GM19099 (cell line): ENCODE measurements around the gene KRT4.

Source experiments
- POLR2A ChIP-seq: IDR thresholded peaks from 3 replicates; pipeline ENCODE4 v1.6.1; 2011; ENCODE audit warnings: low read depth; ENCODE audit not compliant: insufficient read length; ENCODE audit errors: extremely low read depth

Gene KRT4

DNA sequence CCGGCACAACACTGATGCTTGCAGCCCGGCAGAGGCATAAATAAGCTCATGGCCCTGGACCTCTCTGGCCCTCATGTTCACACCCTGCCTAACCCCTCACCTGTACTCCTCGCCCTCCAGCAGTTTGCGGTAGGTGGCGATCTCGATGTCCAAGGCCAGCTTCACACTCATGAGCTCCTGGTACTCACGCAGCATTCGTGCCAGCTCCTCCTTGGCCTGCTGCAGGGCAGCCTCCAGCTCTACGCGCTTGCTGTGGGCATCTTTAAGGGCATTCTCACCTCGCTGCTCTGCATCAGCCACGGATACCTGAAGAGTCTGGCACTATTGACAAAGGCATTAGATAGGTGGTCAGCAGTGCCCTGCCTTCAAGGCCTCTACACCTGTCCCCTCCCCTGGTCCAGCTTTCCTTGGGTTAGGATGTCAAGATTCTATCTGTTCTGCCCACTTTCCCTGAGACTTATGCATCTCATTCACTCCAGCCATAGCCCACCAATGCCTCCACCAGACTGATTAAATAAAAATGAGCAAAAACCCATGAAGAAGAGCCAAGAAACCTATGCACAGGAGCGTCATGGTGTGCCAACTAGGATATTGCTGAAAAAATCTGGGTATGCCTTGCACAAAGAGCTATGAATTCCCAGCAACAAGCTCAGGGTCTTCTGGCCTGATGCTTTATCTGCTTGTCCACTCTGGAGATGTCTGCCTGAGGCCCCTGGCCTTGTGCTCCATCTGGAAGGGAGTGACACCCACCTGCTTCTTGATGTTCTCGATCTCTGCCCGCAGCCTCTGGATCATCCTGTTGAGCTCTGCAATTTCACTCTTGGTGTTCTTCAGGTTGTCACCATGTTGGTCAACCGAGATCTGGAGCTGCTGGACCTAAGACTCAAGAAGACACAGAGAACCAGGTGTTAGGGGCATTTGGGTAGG, 6.1 kb downstream of the KRT4 start:
- TF ChIP-seq POLR2A: no peak

DNA sequence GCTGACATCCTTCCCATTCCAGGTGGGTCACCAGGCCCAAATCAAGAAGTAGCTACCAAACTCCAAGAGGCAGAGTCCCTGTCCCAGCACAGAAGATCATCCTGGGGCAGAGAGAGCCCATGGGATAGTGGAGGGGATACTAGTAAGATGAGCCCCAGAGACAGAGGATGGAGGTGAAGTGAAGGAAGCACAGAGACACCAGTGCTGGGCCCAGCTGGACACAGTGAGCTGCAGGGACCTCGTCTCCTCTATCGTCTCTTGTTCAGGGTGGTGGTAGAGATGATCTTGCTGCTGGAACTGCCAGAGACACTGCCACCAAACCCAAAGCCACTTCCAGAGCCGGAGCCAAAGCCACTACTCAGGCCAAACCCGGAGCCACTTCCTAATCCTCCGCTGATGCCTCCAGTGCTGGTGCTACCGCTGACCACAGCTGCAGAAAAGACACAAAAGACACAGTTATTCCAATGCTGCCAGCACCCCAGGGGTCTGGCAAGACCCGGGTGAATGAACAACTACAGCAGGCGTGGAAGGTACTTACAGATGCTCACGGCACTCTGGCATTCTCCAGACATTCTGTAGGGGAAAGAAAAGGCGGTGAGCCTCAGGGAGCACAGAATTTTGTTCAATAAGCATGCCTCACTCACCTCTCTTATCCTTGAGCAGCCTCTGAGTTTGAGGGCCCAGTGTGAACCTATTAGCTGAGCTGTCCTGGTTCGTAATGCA, 6.9 kb downstream of the KRT4 start:
- TF ChIP-seq POLR2A: no peak

DNA sequence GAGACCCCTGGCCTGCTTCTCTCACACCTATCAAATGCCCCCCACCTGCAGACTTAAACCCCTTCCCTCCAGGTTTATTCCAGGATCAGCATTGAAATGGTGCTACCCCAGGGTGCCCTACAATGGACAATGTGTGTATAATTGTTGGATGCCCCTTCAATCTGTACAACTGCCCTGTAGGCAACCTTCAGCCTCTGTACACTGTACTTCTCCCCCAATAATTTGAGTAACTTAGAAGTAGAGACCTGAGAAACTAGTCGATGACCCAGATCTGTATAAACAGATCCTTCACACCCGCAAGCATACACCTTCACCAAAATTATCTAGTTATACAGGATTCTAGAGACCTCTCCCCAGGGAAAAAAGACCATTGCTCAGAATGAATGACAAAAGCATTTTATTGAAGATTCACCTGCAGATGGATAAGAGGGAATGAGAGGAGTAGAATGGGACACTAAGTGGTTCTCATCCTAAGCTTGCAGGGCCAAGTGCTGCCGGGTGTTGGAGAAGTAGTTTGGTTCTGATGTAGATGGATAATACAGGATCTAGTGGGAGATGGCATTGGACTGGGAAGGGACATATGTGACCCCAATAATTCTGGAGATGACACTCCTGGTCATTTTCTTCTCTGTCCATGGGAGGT, 7.6 kb downstream of the KRT4 start:
- no peak for TF ChIP-seq POLR2A

DNA sequence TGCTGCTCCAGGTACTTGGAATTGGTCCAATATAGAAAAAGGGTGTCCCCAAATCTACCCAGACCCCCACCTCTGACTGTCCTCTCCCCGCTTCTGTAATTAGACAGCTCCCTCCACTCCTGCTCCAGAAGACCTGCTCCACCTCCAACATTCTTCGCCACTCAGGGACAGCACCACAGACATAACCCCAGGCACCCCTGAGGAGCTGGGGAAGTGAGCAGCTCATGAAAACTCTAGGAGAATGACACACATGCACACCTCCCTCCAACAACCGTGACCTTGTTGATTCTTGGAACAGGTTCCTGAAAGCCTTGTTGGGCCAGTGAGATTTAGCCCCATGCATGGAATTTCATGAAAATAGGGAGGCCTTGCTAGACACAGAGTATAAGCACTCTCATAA, 8.2 kb downstream of the KRT4 start:
- TF ChIP-seq POLR2A: no peak

DNA sequence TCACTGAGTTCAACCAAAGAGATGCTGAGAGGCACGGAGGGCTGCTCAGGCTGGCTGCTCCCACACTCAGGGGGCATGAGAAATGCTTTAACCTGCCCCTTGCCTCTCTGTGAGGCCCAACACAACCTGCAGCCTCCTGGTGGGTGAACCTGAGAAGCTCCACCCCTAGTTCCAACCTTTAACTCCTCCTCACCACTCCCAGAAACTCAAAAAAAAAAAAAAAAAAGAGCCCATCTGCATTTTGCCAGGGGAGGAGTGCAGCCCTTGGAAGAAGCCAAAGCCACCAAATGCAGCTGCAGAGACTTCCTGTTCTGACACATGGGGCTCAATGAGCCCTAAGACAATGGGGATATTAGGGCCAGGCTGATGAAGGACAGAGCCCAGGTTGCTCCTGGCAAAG, 8.9 kb downstream of the KRT4 start:
- no peak for TF ChIP-seq POLR2A

DNA sequence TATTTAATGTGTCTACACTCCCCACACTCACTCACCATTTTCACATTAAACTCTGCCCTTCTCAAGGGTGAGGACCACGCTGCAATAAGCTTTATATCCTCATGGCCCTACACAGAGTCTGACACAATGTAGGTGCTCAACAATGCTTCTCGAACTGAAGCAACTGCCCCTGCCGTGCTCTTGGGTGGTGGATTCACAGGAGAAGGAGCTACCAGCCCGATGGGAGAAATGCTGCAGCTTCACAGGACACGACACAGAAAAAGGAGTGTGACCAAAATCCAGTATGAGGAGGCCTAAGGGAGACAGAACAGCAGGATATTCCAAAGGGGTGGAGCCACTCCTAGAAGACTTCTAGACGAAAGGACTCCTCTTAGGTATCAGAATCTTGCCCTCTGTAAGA, 11.5 kb downstream of the KRT4 start:
- TF ChIP-seq POLR2A: no peak

DNA sequence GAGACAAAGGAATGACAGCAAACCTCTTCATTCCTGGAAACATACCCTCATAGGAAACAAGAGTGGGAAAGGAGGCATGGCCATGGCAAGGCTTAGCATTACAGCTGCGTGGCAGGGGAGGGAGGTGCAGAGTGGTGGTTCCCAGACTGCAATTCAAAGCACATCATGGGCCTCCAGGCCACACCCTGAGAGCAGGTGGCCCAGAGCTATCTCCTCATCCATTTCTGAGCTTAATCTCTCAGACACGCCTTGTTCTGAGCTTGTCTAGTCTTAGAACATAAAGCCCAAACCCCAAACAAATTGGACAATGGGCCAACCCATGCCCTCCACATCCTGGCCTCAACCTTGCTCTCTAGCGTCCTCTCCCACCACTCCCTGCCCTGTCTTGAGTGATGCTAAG, 12.1 kb downstream of the KRT4 start:
- no peak for TF ChIP-seq POLR2A

DNA sequence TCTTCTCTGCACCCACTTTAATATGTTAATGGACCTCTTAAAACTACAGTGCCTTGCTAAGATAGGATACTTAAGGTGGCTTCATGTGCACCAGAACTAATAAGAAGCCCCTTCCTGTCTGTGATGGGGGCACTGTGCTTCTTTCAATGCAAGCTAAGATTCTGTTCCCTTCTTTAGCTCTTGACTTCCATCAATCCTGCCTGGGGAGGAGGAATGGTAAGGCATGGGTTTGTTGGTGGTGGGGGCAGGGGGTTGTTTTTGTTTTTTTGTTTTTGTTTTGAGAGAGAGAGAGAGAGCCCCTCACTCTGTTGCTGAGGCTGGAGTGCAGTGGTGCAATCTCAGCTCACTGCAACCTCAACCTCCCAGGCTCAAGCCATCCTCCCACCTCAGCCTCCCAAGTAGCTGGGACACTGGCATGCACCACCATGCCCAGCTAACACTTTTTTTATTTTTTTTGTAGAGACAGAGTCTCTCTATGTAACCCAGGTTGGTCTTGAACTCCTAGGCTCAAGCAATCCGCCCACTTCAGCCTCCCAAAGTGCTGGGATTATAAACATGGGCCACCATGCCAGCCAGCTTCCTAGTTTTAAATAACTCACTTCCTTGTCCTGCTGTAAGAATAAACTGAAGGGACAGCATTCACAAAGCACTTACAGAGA, 13.5 kb downstream of the KRT4 start:
- TF ChIP-seq POLR2A: no peak

DNA sequence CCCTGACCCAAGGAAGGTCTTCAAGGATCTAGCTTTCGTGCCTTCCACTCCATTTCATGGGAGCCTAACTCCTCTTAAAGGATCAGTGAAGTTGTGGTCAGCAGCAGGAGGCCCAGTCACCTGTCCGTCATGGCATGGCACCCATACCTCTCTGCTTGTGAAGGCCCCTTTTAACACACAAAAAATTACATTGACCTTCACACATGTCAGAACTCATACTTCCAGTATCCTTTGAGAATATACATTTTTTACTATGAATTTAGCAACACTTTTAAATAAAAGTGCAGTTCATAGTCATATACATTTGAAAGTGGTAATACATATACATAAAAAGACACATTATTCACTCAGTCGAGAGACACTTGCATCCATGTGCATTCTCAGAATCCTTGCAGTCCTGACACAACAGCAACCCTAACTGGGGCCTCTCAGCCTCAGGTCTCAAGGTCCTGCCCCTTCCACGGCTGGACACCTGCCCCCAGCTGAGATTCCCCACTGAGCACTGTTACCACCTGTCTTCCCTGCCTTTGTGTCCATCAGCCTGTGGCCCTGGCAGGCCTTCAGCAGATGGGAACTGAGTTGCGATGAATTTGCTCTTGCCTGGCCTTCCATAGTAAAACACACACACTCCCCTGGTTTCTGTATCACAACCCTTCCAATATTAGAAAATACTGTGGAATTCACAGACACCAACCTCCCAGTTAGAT, 14.3 kb downstream of the KRT4 start:
- TF ChIP-seq POLR2A: no peak

DNA sequence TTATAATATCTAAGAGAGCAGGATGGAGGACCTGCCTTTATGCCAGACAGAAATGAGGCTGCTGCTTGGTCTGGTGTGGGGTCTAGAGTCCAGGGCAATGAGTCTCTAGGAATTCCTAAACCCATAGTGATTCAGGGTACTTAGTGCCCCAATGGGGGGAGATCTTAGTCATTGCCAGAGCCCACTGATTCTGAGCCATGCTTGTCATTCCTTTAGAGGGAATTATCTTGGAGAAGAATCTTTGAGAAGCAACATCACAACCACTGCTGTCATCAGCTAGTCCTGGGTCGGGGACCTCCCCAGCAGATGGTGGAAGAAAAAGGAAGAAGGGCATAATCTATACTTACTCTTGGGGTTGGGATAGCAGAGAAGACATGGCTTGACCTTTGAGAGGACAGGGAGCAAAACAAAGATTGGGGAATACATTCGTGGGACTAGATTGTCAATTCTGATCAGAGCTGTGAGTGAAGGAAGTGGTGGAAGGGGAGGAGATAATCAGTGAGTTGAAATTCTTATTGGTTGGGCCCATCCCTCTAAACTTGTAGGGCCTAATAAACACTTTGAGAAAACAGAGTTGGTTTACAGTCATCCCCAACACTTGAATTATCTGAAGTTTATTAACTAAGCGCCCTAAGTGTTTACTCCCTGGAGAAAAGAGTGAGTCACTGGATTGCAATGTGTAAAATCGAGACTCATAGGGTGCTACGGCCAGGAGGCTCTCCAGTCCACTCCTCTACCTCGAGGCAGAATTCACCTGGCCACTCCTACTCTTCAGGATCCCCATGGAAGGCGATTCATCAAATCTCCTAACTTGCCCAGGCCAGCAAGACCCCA, 15.0 kb downstream of the KRT4 start:
- no peak for TF ChIP-seq POLR2A

DNA sequence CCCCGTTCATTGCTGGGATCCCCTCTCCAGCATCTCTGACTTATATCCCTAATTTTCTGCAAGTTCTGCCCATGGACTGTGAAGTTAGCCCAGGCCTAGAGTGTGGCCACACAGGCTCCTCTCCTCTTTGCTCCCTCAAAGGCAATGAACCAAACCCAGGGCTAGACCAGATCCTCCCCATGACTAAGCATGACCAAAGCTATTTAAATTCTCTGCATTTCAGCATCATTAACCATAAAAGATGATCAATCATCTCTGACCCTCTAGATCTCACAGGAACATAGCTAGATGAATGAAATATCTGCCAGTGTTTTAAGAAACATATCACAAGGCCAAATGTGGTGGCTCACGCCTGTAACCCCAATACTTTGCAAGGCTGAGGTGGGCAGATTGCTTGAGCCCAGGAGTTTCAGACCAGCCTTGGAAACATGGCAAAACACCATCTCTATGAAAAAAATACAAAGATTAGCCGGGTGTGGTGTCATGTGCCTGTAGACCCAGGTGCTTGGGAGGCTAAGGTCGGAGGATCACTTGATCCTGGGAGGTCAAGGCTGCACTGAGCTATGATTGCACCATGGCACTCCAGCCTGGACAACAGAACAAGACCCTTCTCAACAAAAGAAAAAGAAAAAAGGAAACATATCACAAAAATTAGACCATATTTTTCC, 15.8 kb downstream of the KRT4 start:
- TF ChIP-seq POLR2A: no peak

DNA sequence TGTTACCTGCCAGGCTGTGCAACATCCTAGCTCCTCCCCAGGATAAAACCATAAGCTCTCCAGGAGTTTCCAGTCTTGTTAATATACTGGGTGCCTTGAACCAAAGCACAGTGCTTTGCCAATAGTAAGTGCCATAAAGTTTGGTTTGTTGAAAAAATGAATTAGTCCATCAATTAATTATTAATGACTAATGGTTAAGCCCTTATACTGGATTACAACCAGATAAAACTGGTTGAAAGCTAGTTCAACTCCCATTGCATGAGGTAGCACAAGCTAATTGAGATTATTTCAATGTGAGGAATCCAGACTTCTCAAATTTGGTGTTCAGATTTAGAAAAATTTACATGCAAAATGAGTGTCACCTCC, 16.4 kb downstream of the KRT4 start:
- TF ChIP-seq POLR2A: no peak

DNA sequence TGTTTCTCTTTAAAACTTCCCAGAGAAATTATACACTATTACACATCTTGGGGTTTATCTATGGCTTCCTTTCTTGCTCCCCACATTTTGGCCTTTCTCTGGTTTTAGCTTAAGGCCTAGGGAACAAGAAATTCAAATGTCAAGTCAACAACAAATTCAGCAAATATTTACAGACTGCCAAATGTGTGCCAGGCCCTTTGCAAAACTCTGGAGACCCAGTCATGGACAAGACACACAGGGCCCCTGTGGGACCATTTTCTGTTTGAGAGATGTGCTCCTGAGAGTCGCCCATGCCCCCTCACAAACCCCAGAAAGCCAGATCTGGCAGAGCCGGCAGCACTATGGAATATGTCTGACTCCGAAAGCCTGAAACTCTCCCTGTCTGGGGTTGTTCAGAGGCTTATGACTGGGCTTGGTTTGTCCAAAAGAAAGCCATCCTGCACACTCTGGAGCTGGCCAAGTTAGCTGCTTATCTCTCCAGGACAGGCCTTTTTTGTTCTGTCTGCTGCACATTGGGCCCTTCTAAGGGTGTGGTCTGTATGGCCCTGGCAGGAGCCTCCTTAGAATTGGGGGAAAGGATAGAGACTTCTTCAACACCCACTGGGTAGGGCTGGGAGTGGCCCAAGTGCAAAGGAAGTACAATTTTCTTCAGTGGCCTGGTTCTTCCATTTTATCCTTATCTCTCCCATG, 16.9 kb downstream of the KRT4 start:
- TF ChIP-seq POLR2A: no peak
